Stimulated activated naive CD8-positive, alpha-beta T cell treated with anti-CD3 and anti-CD28 coated beads, Interleukin-15, amount 100 ng/mL, for 72 hours (primary cell): Measurements from ENCODE around the gene RPL7A.
"Not testable (repeated sequence)": the region's sequence is repeated elsewhere in the genome, so short reads cannot be mapped to it uniquely, and the experiment has no call there.

ENCODE experiments used
- ATAC-seq: fragments of 150-1000 bp; cut with Tn5 transposase; 2 replicates; pipeline ENCODE4 v1.10.0; 2021; ENCODE audit warnings: mild to moderate bottlenecking, moderate library complexity
- DNase-seq, 2 donors: peaks; one replicate each; pipeline ENCODE4 v3.0.0; 2021 to 2022
- H3K27ac Mint-ChIP-seq, 2 donors: one replicate each; pipeline ENCODE4 v1.8.0; 2022; ENCODE audit warnings: mild to moderate bottlenecking in 2 of 2, mixed read lengths in 2 of 2, moderate library complexity in 2 of 2
- H3K27me3 Mint-ChIP-seq: one replicate; pipeline ENCODE4 v1.8.0; 2022; ENCODE audit warnings: mixed read lengths
- H3K4me1 Mint-ChIP-seq: one replicate; pipeline ENCODE4 v1.8.0; 2022; ENCODE audit warnings: mild to moderate bottlenecking, mixed read lengths
- H3K4me3 Mint-ChIP-seq, 2 donors: one replicate each; pipeline ENCODE4 v1.8.0; 2022; ENCODE audit warnings: mild to moderate bottlenecking in 2 of 2, mixed read lengths in 2 of 2, moderate library complexity in 1 of 2
- H3K9me3 Mint-ChIP-seq, 2 donors: one replicate each; pipeline ENCODE4 v1.8.0; 2022; ENCODE audit warnings: mixed read lengths in 2 of 2

RPL7A gene

DNA sequence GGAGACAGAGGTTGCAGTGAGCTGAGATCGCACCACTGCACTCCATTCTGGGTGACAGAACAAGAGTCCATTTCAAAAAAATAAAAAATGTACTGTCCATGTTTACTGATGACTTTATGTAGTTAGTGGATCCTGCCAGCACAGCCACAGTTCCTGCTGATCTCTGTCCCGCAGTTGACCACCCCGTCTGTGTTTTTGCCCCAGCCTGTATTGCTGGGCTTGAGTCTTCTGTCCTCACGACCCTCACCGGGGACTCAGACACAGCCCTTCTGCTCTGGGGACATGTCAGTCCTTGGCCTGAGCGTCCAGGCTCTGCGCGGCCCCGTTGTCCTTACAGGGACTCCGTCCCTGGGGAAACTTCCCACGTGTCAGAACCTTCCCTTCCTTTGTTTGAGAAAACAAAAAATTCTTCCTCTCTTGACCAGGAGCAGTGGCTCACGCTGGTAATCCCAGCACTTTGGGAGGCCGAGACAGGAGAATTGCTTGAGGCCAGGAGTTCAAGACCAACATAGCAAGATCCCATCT lies 26.5 kb upstream of the RPL7A start:
- ATAC-seq: no peak

DNA sequence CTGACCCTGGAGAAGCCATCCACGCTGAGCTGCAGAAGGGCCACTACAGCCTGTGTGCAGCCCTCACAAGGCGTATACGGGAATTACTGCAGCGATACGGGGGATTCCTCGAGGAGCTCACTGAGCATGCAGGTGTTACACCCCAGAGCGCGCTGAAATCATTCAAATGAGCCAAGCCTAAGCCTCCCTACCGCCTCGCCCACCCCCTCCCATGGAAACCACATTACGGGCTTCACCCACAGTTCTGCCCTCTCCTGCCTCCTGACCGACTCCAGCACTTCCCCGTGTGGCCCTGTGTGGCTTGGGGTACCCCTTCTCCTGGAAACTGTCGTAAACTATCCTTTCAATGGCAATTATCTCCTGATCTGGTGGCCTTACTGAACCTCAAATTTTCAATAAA lies 25.3 kb upstream of the RPL7A start:
- H3K27me3 Mint-ChIP-seq: no peaks in the 10 kb centered on the region
- no peak overlapping the region for H3K4me3 Mint-ChIP-seq
- peaks cover 6% of the 10 kb centered on the region for H3K4me1 Mint-ChIP-seq
- DNase-seq: no peak
- H3K9me3 Mint-ChIP-seq: peaks cover 4 to 6% of the 10 kb centered on the region in 2 donors
- no peak for ATAC-seq
- no peak overlapping the region for H3K27ac Mint-ChIP-seq

More for the DNA sequence above, 26.5 kb upstream of the RPL7A start:
- Mint-ChIP-seq H3K27me3 (no peaks in the 10 kb centered on the region), H3K4me3 (no peak overlapping the region), H3K27ac (no peak overlapping the region), H3K4me1 (peaks cover 6% of the 10 kb centered on the region), H3K9me3 (peaks cover 4 to 6% of the 10 kb centered on the region in 2 donors)
- DNase-seq: no peak

DNA sequence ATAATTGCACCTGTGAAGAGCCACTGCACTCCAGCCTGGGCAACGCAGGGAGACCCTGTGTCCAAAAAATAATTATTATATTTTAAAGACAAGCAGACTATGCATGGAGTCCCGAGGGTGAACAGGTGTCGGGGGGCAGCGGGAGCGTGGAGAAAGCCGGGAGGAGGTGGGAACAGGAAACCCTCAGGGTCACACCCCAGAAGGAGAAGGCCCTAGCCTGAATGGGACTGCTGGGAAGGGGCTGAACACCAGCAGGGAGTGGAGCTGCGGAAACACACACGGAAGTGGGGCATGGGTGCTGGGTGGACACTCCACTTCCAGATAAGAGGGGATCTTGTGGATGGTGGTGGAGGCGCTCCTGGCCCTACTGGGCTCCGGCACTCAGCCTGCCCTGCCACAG lies 24.8 kb upstream of the RPL7A start:
- Mint-ChIP-seq H3K4me3 (no peak overlapping the region), H3K9me3 (peaks cover 4 to 6% of the 10 kb centered on the region in 2 donors), H3K27me3 (no peaks in the 10 kb centered on the region), H3K4me1 (peaks cover 9% of the 10 kb centered on the region), H3K27ac (peak overlapping the region in 1 of 2 donors; percentile 78)
- ATAC-seq: no peak
- DNase-seq: peak in 1 of 2 donors; percentile 4

DNA sequence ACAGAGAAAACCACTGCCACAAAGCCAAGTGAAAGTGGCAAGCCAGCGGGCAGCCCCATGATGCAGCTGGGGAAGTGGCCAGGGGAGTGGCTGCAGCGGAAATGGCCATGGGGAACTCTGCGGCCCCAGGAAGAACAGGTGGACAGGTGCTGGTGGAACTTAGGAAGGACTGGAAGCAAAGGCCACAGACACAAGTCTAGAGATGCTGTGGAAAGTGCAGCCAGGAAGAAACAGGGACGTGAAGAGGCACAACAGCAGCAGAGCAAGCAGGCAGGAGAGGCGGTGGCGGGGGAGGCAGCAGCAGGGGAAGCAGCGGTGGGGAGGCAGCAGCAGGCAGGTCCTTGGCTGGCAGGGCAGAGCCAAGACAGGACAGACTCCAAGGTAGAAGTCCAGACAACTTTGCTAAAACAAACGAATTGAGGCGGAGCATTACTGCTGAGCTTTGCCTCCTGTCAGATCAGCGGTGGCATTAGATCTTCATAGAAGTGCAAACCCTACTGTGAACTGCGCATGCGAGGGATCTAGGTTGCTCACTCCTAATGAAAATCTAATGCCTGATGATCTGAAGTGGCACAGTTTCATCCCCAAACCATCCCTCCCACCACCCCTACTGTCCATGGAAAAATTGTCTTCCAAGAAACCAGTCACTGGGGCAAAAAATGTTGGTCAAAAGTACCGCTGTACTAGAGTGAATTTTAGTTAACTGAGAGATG lies 23.9 kb upstream of the RPL7A start:
- peaks cover 15% of the 10 kb centered on the region for H3K4me1 Mint-ChIP-seq
- no peak overlapping the region for H3K27ac Mint-ChIP-seq
- no peak overlapping the region for H3K4me3 Mint-ChIP-seq
- DNase-seq (peak in 1 of 2 donors; percentile 3), ATAC-seq (no peak)
- H3K27me3 Mint-ChIP-seq: no peaks in the 10 kb centered on the region
- H3K9me3 Mint-ChIP-seq: peaks cover 4 to 6% of the 10 kb centered on the region in 2 donors

- H3K27ac Mint-ChIP-seq, DNase-seq, H3K27me3 Mint-ChIP-seq, H3K9me3 Mint-ChIP-seq, ATAC-seq, H3K4me3 Mint-ChIP-seq: not testable (repeated sequence)
- peaks cover 32% of the 10 kb centered on the region for H3K4me1 Mint-ChIP-seq
These were observed 21.0 kb upstream of the RPL7A start for GRCh38 chr9:133327021-133327420.

DNA sequence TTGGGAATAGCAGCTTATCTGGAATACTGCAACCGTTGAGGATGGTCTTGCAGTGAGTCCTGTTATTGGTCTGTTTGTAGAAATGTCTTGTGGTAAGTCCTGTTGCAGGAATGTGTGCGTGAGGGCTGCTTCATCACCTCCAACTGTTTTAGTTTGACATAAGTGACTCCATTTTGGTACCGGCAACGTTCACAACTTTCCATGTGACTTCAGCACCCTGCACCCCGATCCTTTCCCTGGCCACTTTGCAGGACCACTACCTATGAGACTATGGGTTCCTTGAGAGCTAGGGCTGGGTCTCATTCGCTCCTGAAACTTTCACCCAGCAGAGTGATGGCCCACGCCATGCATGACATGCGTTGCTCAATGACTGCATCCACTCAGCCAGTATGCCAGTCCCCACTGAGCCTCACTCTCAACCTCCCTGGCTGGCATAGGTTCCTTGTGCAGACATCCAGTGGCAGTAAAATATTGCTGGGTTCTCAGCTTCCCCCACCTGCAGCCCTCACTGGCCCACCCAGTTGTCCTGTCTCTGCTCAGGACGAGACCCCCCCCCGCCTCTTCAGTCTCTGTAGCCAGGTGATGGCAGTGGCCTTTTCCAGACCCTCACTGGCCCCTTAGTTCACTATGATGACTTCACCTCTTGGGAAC lies 20.1 kb upstream of the RPL7A start:
- Mint-ChIP-seq H3K4me1 (peaks cover 37% of the 10 kb centered on the region), H3K9me3 (peaks cover 4 to 6% of the 10 kb centered on the region in 2 donors), H3K27ac (no peak overlapping the region), H3K27me3 (no peaks in the 10 kb centered on the region), H3K4me3 (no peak overlapping the region)
- ATAC-seq: no peak
- DNase-seq: no peak

GRCh38 chr9:133329306-133330156 lies 18.5 kb upstream of the RPL7A start:
- not testable (repeated sequence) for H3K4me3 Mint-ChIP-seq, DNase-seq, H3K27me3 Mint-ChIP-seq, H3K9me3 Mint-ChIP-seq, ATAC-seq
- Mint-ChIP-seq H3K27ac (peak overlapping the region in 1 of 2 donors; percentile 61), H3K4me1 (peaks cover 50% of the 10 kb centered on the region)

GRCh38 chr9:133331221-133331620 lies 16.8 kb upstream of the RPL7A start:
- H3K9me3 Mint-ChIP-seq: no peaks in the 10 kb centered on the region
- no peak overlapping the region for H3K4me3 Mint-ChIP-seq
- ATAC-seq (no peak), DNase-seq (no peak)
- H3K27me3 Mint-ChIP-seq: no peaks in the 10 kb centered on the region
- H3K4me1 Mint-ChIP-seq: peaks cover 67% of the 10 kb centered on the region
- peak overlapping the region in 1 of 2 donors; percentile 9 for H3K27ac Mint-ChIP-seq

- Mint-ChIP-seq H3K27ac (peak overlapping the region in 1 of 2 donors; percentile 55), H3K9me3 (no peaks in the 10 kb centered on the region), H3K4me3 (no peak overlapping the region), H3K4me1 (peaks cover 73% of the 10 kb centered on the region), H3K27me3 (no peaks in the 10 kb centered on the region)
- DNase-seq: peak in 1 of 2 donors; percentile 5
- ATAC-seq: no peak
These were observed 16.2 kb upstream of the RPL7A start for GRCh38 chr9:133331641-133332380.

DNA sequence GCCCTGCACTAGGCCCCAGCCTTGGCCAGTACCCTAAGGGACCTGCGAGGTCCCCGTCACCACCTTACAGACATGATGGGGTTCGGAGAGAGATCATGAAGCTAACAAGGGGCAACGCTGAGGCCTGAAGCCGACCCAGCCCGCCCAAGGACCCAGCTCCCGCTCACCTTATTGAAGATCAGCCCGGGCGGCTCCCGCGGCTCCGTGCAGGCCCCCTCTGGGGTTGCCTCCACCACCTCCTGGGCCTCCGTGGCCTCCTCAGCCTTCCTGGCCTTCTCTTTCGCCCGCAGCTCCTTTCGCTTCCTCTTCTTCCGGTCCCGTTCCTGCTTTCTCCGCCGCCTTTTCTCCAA lies 15.7 kb upstream of the RPL7A start:
- Mint-ChIP-seq H3K4me3 (no peak overlapping the region), H3K27ac (no peak overlapping the region), H3K4me1 (peaks cover 77% of the 10 kb centered on the region), H3K9me3 (no peaks in the 10 kb centered on the region), H3K27me3 (no peaks in the 10 kb centered on the region)
- no peak for ATAC-seq
- peak in 1 of 2 donors; percentile 5 for DNase-seq

GRCh38 chr9:133333011-133333410 lies 15.0 kb upstream of the RPL7A start:
- Mint-ChIP-seq H3K4me1 (peaks cover 81% of the 10 kb centered on the region), H3K9me3 (no peaks in the 10 kb centered on the region), H3K4me3 (no peak overlapping the region), H3K27ac (peak overlapping the region; percentile 25 to 54), H3K27me3 (no peaks in the 10 kb centered on the region)
- ATAC-seq: no peak
- DNase-seq: no peak

- Mint-ChIP-seq H3K4me1 (peaks cover 77% of the 10 kb centered on the region), H3K9me3 (no peaks in the 10 kb centered on the region), H3K4me3 (peak overlapping the region in 1 of 2 donors; percentile 99), H3K27me3 (no peaks in the 10 kb centered on the region), H3K27ac (peak overlapping the region in 1 of 2 donors; percentile 90)
- ATAC-seq (no peak), DNase-seq (no peak)
These were observed 14.5 kb upstream of the RPL7A start for GRCh38 chr9:133333566-133333965.

DNA sequence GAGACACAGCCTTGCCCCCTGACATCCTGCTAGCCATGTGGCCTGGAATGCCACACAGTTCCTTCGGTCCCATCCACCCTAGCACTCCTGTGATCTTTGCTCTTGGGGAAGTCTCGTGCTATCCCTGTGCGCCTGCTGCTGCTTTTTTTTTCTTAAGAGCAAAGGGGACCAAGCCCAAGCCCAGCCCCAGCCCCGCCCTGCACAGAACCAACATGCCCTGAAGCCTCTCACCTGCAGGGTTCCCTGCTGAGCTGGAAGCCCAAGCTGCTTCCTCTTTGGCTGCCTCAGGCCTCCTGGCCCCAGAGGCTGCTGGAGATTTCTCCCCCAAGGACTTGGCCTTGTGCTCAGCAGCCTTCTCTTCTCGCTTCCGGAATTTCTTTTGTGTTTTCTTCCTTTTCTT lies 13.9 kb upstream of the RPL7A start:
- no peaks in the 10 kb centered on the region for H3K9me3 Mint-ChIP-seq
- ATAC-seq (no peak), DNase-seq (no peak)
- H3K27me3 Mint-ChIP-seq: no peaks in the 10 kb centered on the region
- peak overlapping the region in 1 of 2 donors; percentile 99 for H3K4me3 Mint-ChIP-seq
- H3K4me1 Mint-ChIP-seq: peaks cover 77% of the 10 kb centered on the region
- H3K27ac Mint-ChIP-seq: peak overlapping the region; percentile 8 to 90

- not testable (repeated sequence) for H3K9me3 Mint-ChIP-seq, ATAC-seq, DNase-seq, H3K27me3 Mint-ChIP-seq
- H3K27ac Mint-ChIP-seq: peak overlapping the region; percentile 48 to 98
- H3K4me1 Mint-ChIP-seq: peaks cover 79% of the 10 kb centered on the region
- peak overlapping the region; percentile 96 to 99 for H3K4me3 Mint-ChIP-seq
These were observed 13.1 kb upstream of the RPL7A start for GRCh38 chr9:133334888-133335287.
